Hematopoietic multipotent progenitor cell treated with erythropoietin and hydrocortisone succinate and interleukin-3 and kit ligand, for 15 days (in vitro differentiated cells): ENCODE results near the gene AOPEP.

Source experiments
- DNase-seq: peaks from one replicate; pipeline ENCODE4 v3.0.0-alpha.2; 2015; ENCODE audit warnings: low spot score

AOPEP gene

GRCh38 chr9:95118596-95118995 lies 392.1 kb downstream of the AOPEP start:
- no peak for DNase-seq

DNA sequence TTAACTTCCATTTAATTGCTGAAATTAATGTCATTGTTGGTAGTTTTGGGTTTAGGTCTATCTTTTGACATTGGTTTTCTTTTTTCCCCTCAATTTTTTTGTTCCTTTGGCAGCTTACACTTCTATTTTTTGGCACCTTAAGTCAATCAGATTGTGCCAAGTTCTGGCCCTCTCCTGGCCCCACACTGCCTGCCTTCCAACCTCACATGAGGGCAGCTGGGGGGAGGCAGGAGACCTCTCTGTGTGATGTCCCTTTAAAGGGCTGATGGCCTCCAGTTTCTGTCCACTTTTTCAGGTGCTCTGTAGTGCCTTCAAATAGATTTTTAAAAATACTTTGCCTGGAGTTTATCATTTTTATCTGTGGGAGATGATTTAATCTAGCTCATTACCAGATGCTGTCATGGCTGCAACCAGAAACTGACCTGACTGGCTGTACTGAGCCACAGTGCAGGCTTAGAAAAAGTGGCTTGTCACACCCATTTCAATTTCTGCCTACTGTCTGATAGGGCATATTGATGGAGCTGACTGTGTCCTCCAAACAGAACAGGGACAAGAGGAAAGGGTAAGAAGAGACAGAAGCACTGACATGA lies 394.4 kb downstream of the AOPEP start:
- DNase-seq, result no peak

DNA sequence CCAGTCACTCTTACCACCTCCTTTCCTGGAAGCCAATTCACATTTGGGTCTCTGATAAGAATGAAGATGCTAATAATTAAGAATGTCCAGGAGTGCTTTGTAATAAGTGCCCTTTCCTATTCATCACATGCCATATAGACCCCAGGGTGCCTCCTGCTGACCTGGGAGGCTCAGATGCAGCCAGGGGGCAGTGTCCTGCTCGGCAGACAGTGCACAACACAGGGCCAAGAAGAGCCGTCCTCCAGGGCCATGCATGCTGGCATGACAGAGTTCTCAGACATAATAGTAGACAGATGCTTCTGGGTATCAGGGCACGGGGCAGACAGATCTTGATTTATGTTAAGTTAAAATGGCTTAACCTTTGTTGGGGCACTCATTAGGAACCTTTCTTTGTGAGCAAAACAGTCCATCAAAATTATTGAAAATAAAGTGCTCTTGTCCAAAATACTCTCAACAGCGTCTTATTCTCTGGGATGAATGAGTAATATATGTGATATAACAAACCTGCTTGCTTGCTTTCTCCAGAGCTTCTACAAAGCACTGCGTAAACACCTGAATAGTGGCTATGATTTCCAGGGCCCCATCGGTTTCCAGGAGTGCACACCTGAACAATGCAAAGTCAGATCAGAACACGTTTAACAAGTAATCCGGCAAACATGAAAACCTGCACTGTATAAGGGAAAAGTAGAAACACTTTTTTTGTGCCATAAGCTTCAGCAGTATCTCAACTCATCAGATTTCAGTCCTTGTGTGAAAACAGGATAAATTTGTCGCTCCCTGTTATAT lies 398.3 kb downstream of the AOPEP start:
- no peak for DNase-seq

DNA sequence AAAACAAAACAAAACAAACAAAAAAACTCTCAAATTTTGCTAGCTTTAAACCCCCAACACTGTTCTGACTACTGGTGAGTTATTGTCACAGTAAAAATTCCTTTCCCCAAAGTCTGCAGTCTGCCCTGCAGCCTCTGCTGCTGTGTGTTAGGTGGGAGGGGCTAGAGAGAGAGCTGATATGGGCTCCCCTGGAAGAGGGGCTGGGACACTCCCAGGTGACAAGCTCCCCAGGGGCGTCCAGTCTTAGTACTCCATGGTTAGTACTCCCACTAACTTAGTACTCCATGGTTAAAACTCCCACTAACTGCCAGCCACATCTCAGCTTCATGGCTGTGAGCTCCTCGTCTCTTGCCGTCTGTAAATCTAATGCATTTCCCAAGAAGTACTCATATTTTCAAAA lies 399.2 kb downstream of the AOPEP start:
- no peak for DNase-seq

- no peak for DNase-seq
These were observed 400.2 kb downstream of the AOPEP start for GRCh38 chr9:95126739-95127138.

DNA sequence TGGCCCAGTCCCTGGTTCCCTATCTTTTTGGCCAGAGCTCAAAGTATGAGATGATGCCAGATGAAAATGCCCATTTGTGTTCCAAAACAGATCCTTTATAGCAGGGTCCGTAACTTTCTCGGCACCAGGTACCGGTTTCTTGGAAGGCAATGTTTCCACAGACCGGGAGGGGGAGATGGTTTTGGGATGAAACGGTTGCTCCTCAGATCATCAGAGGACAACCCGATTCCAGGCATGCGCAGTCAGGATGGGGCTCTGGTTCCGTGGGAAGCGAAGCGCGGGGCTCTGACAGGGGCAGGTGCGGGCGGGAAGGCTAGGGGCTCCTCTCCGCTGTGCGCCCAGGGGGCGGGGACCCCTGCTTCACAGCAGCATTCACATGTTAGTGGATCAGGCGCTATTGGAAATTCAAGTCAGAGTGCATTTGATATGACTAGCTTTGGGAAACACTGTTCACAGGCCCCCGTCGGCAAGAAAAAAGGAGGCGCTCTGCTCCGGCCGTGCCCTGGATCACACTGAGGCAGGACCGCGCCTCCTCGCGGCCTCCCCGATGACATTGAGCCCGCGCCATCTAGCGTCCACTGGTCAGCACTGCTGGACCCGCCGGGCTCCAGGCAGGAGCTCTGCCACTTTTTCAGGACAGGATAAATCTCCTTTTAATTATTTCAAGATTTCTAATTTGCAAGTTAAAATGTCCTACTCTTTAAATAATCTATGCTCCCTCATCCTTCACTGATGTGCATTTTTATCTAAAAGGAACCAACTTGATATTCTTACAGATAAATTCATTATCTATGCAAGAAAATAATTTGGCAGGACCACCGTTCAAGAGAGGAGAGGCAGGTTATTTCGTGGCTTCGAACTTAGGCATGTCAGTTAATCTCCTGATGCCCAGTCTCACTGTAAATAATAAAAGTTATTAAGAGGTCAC lies 401.0 kb downstream of the AOPEP start:
- peak; percentile 59 for DNase-seq

DNA sequence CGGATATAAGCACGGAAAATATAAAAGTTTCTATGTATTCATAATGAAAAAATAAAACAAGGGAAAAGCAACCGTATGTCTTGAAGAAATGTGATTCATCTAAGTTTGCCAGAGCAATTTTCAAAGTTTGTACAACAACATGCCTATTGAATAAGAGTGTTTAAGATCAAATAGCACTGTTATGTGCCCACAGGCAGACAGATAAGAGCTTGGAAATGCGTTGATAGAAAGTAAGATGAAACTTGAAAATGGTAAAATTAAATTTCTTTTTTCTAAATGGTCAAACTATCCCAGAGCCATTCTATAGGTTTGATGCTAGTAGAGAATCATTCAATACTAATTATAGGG lies 401.7 kb downstream of the AOPEP start:
- no peak for DNase-seq

DNA sequence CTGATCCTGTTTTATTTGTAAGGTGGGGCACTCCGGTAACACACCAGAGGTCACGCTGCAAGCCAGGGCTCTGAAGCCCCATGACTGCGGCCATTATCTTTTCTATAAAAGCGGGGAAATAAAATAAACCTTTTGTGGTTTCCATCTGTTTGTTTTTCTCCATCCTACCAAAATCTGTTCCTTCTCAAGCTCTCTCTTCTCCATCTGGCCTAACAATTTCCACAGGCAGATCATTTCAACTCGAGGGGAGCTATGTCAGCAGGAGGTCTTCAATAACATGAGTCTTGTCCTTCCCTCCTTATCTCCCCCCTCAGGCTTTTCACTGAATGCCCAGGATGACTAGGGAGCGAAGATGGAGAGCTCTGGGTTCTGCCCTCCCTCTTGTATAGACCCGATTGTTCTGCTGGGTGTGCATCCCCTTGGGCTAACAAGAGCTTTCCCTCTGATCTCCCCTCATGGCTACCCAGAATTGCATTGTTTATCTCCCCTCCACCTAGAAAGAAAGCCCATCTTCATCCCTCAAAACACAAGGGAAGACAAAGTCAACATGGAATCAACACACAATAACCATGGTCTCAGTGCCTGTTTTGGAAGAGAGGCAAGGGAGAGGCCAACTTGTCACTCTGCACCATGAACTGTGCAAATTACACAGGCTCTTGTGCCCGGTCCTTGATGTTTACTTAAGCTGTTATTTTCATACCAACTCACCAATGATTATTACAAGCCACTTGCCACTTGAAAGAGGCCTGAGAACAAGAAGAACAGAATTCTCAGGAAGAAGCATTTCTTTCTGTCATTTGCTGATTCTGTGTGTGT lies 403.2 kb downstream of the AOPEP start:
- no peak for DNase-seq

GRCh38 chr9:95130484-95130883 lies 404.0 kb downstream of the AOPEP start:
- no peak for DNase-seq

DNA sequence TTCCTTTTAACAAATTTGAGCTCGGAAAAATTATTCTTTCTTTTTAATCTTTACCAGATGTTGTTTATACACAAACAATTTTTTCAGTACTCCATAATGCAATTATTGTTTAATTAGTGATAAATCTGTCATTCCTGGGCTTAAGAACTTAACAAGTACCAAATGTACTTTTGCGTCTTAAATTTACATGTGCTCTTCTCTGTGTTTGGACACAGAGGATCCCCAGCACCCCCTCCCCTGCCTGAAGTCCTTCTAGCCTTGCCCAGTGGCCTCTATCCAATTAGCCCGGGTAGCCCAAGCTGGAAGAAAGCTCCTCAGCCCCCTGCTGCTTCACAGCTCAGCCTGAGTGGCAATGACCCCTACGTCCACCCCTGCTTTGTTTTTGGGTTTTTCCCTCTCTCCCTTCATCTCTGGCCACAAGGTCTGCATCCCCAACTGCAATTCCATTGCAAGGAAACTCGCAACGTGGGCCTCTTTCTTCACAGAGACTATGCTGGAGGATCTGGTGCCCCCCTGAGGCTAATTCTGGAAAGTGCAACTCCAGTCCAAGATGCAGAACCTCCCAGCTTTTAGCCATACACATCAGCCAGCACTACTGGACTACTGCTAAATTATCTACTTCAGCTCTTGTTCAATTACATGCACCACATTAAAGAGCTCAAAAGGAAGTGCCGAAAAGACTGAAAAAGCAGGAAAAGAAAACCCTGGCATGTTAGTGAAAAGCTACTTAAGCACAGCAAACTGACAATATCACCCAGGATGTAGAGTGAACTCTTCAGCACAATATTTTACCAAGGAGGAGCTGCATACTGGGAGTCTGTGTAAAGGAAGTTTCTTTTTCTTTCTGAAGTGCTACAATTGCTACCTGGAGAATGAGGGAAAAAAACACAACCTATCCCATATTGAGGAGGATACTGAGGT lies 404.8 kb downstream of the AOPEP start:
- peak; percentile 34 for DNase-seq

- no peak for DNase-seq
These were observed 406.1 kb downstream of the AOPEP start for GRCh38 chr9:95132366-95133324.

DNA sequence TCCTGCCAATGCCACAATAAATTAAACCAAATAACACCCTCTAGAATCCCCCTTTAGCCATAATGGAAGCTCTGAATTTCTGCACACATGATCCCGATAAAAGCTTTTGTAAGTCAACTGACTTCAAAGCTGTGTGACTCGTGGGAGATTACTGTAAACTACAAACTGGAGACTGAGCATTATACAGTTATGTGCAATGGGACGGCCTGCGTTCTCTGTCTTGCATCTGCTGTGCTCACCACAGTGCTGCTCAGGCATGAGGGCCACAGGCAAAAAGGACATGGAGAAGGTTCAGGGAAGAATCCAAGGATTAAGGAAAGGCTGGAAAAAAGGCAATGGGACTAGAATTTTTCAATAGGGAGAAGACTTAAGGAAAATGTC lies 406.8 kb downstream of the AOPEP start:
- DNase-seq, result no peak

GRCh38 chr9:95134457-95134881 lies 408.0 kb downstream of the AOPEP start:
- no peak for DNase-seq

DNA sequence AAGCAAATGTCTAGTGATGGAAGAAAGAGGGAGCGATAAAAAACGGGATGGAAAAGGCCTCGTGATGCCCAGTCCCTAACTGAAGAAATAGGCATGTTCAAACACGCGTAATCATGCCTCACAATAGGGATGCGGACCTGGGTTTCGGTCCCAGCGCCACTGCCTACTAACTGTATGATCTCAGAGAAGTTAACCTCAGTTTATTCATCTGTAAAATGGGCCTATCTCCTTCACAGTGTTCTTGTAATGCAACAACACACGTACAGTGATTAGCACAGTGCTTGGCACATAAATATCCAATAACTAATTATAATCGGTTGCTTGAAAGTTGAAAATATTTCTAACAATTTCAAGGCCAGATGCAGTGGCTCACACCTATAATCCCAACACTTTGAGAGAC lies 409.3 kb downstream of the AOPEP start:
- no peak for DNase-seq
